Measurements from ENCODE around the gene MARCO.

DNA sequence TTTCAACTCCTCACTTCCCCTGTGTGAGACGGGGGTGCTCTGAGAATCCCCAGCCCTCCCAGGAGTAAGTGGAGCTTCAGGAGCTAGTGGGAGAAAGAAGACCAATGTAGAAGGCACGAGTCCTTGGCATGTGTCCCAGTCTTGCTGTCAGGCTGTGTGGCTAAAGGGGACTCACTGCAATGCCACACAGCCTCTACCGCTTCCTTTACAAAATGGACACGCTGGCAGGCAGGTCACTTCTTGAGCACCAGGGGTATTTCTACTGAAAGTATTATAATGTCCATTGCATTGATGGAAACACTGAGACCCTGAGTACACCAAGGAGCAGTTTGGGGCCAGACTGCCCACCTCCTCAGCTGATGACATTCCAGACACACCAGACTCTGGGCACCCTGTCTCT is 35.8 kb upstream of the MARCO start:
- no peak for TF ChIP-seq POLR2AphosphoS5 (IDR thresholded peaks at IDR 0.05; ENCODE audit: low read depth, low read length)
- no peak for TF ChIP-seq REST (IDR thresholded peaks at IDR 0.05; ENCODE audit: insufficient read depth in 1 of 2, low read depth in 2 of 2, low read length in 2 of 2)

Measured in PFSK-1 (cell line).